CD4-positive, alpha-beta T cell (primary cell): ENCODE results near the gene NHS. TPM values are rescaled to one million over a fixed set of nuclear protein-coding genes. Genes with fewer than 3 reads are reported as not detected.

Experiments
- ATAC-seq: fragments of 200-7000 bp; cut with Tn5 transposase; one replicate; pipeline ENCODE4 v1.10.0; 2022; ENCODE audit warnings: mild to moderate bottlenecking; ENCODE audit not compliant: poor library complexity
- CTCF ChIA-PET: fragments of 350-600 bp; sonication (Branson Sonifier 250); formaldehyde crosslinking; loops from one replicate; lab custom pipeline; 2021; ENCODE audit warnings: antibody characterized with exemption, inconsistent platforms; lab: Charles Lee
- POLR2A ChIA-PET: fragments of 350-600 bp; sonication (Branson Sonifier 250); formaldehyde crosslinking; loops from one replicate; lab custom pipeline; 2021; ENCODE audit warnings: antibody characterized with exemption, inconsistent platforms; lab: Charles Lee
- DNase-seq, 14 experiments: peaks; one replicate each; pipeline ENCODE4 v3.0.0-alpha.2; 2013 to 2020; ENCODE audit warnings: mixed read lengths in 2 of 14
- H3K27ac ChIP-seq, 2 donors: one replicate each; pipeline versions ENCODE4 v1.5.1 to v1.7.0; 2013; ENCODE audit warnings: low read length in 2 of 2, low read depth in 1 of 2, mild to moderate bottlenecking in 1 of 2
- H3K27me3 ChIP-seq, 2 experiments: 1 replicate in 1 of 2; 2 replicates in 1 of 2; pipeline versions ENCODE4 v1.6.1 to v1.7.0; 2013; ENCODE audit warnings: low read length in 2 of 2, control low read depth in 1 of 2, mild to moderate bottlenecking in 1 of 2, moderate library complexity in 1 of 2; ENCODE audit not compliant: insufficient read depth in 2 of 2, control insufficient read depth in 1 of 2
- H3K36me3 ChIP-seq: one replicate; pipeline ENCODE4 v1.6.1; 2013; ENCODE audit warnings: low read length, control low read depth; ENCODE audit not compliant: insufficient read depth
- H3K4me1 ChIP-seq: one replicate; pipeline ENCODE4 v1.6.1; 2013; ENCODE audit warnings: low read length, control low read depth; ENCODE audit not compliant: insufficient read depth
- H3K4me3 ChIP-seq: one replicate; pipeline ENCODE4 v1.5.1; 2013; ENCODE audit warnings: mild to moderate bottlenecking, low read length, moderate library complexity
- H3K9me3 ChIP-seq, 2 experiments: 1 replicate in 1 of 2; 2 replicates in 1 of 2; pipeline versions ENCODE4 v1.6.1 to v1.7.0; 2013; ENCODE audit warnings: low read length in 2 of 2, mild to moderate bottlenecking in 2 of 2, control low read depth in 1 of 2, moderate library complexity in 1 of 2; ENCODE audit not compliant: control insufficient read depth in 1 of 2, insufficient read depth in 1 of 2
- H3K27ac Mint-ChIP-seq: one replicate; pipeline ENCODE4 v1.8.0; 2020; ENCODE audit warnings: mixed read lengths
- H3K27me3 Mint-ChIP-seq: one replicate; pipeline ENCODE4 v1.8.0; 2021; ENCODE audit warnings: mixed read lengths
- H3K36me3 Mint-ChIP-seq: one replicate; pipeline ENCODE4 v1.8.0; 2021; ENCODE audit warnings: low read depth, mixed read lengths
- H3K4me1 Mint-ChIP-seq: one replicate; pipeline ENCODE4 v1.8.0; 2021; ENCODE audit warnings: low read depth, mixed read lengths
- H3K4me3 Mint-ChIP-seq: one replicate; pipeline ENCODE4 v1.8.0; 2020; ENCODE audit warnings: mild to moderate bottlenecking, mixed read lengths
- H3K9me3 Mint-ChIP-seq: one replicate; pipeline ENCODE4 v1.8.0; 2020; ENCODE audit warnings: mixed read lengths
- intact Hi-C, 2 experiments: fragments of 100-400 bp; cut with DNase I in 1 of 2; cut with micrococcal nuclease in 1 of 2; formaldehyde crosslinking; loops; one replicate each; pipeline versions ENCODE4 v1.15.1 to v1.9.0; 2023 to 2025; cut with DNase I, micrococcal nuclease
- total RNA-seq, 174 experiments: library from RNA in 2 of 174; stranded (reverse) in 2 of 174; gene quantifications; one replicate each; pipeline ENCODE4 v1.2.3 and lab custom pipeline; 2021 to 2026
- TF ChIP-seq, protein P1 (sequence below): fragments of 200-600 bp; IDR thresholded peaks from one replicate; pipeline ENCODE4 v1.8.0; 2022; ENCODE audit warnings: antibody characterized with exemption, mild to moderate bottlenecking

The NHS gene
- total RNA-seq, 2 experiments from 2014 or later = 0.36 to 0.53 TPM

DNA sequence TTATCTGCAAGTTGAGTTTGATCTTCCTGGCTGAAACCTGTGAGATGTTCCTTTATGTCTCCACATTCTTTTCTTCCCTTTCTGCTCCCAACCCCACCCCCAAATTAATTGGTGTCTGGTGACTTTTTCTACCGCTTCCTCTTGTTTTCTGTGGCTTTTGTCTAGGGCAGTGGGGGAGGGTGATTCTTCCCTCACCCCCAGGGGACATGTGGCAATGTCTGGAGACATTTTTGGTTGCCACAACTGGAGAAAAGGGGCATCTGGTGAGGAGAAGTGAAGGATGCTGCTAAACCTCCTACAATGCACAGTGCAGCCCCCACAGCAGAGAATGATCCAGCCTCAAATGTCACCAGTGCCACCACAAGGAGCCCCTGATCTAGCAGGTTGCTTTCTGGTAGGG, 152.9 kb downstream of the NHS start:
- Histone ChIP-seq H3K36me3 (no peaks in the 10 kb centered on the region), H3K9me3 (no peaks in the 10 kb centered on the region), H3K27ac (no peak overlapping the region), H3K4me1 (no peaks in the 10 kb centered on the region), H3K27me3 (no peaks in the 10 kb centered on the region), H3K4me3 (no peak overlapping the region)
- intact Hi-C loops = no loop called here
- CTCF ChIA-PET = no interaction called here
- TF ChIP-seq, protein P1, sequence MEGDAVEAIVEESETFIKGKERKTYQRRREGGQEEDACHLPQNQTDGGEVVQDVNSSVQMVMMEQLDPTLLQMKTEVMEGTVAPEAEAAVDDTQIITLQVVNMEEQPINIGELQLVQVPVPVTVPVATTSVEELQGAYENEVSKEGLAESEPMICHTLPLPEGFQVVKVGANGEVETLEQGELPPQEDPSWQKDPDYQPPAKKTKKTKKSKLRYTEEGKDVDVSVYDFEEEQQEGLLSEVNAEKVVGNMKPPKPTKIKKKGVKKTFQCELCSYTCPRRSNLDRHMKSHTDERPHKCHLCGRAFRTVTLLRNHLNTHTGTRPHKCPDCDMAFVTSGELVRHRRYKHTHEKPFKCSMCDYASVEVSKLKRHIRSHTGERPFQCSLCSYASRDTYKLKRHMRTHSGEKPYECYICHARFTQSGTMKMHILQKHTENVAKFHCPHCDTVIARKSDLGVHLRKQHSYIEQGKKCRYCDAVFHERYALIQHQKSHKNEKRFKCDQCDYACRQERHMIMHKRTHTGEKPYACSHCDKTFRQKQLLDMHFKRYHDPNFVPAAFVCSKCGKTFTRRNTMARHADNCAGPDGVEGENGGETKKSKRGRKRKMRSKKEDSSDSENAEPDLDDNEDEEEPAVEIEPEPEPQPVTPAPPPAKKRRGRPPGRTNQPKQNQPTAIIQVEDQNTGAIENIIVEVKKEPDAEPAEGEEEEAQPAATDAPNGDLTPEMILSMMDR = no peak
- Mint-ChIP-seq H3K27me3 (no peaks in the 10 kb centered on the region), H3K4me1 (peaks cover 6% of the 10 kb centered on the region), H3K27ac (no peak overlapping the region), H3K9me3 (no peaks in the 10 kb centered on the region), H3K4me3 (no peak overlapping the region), H3K36me3 (no peaks in the 10 kb centered on the region)
- POLR2A ChIA-PET = no interaction called here
- DNase-seq (peak in 1 of 14 experiments; percentile 2), ATAC-seq (no peak)

- Mint-ChIP-seq H3K27me3 (no peaks in the 10 kb centered on the region), H3K4me3 (no peak overlapping the region), H3K27ac (no peak overlapping the region), H3K4me1 (peaks cover 6% of the 10 kb centered on the region), H3K9me3 (no peaks in the 10 kb centered on the region), H3K36me3 (no peaks in the 10 kb centered on the region)
- H3K4me3 ChIP-seq = no peak overlapping the region
- no peak overlapping the region for H3K27ac ChIP-seq
- DNase-seq (no peak), ATAC-seq (no peak)
- no peaks in the 10 kb centered on the region for H3K36me3 ChIP-seq
- ChIA-PET POLR2A (no interaction called here), CTCF (interaction anchor here (0.5 kb wide), 1 partner anchor 43 kb away, joined by 3 read pairs; no protein-coding TSS in a partner anchor)
- no peaks in the 10 kb centered on the region for H3K27me3 ChIP-seq
- TF ChIP-seq, protein P1 = no peak
- no peaks in the 10 kb centered on the region for H3K9me3 ChIP-seq
- no peaks in the 10 kb centered on the region for H3K4me1 ChIP-seq
- intact Hi-C loops = no loop called here
These were observed 154.2 kb downstream of the NHS start for GRCh38 chrX:17529151-17529745.

DNA sequence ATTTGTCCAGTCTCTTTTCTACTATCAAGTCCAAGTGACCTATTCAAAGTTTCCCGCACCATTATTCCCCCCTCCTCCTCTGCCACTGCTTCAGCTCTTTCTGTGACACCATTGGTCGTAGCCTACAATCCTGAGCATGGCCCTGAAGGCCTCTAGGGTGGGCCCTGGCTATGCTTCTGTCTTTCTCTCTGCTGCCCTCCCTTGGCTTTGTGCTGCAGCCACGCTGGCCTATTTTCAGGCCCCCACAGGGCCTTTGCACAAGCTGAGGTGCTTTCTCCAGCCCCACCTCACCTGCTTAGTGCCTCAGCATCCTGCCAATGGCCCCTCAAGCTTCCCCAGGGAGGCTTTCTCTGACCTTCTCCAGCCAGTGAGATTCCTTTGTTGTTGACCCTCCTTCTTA, 156.5 kb downstream of the NHS start:
- intact Hi-C loops = no loop called here
- no peak overlapping the region for H3K27ac Mint-ChIP-seq

More for the DNA sequence above, 156.5 kb downstream of the NHS start:
- no peak overlapping the region for H3K4me3 ChIP-seq
- ATAC-seq = no peak
- H3K27ac ChIP-seq = no peak overlapping the region
- H3K27me3 ChIP-seq = no peaks in the 10 kb centered on the region
- H3K4me1 ChIP-seq = no peaks in the 10 kb centered on the region
- POLR2A ChIA-PET = no interaction called here
- H3K27me3 Mint-ChIP-seq = no peaks in the 10 kb centered on the region
- H3K4me1 Mint-ChIP-seq = peaks cover 6% of the 10 kb centered on the region
- TF ChIP-seq, protein P1 = no peak
- no peaks in the 10 kb centered on the region for H3K36me3 ChIP-seq
- no peak for DNase-seq
- CTCF ChIA-PET = no interaction called here
- H3K36me3 Mint-ChIP-seq = no peaks in the 10 kb centered on the region
- no peaks in the 10 kb centered on the region for H3K9me3 Mint-ChIP-seq
- no peak overlapping the region for H3K4me3 Mint-ChIP-seq
- H3K9me3 ChIP-seq = no peaks in the 10 kb centered on the region
